DOHH2 (cell line): ENCODE measurements around the gene IL20.
A peak's percentile ranks its signal among the peaks of the same experiment; 100 is the strongest.

ENCODE experiments used
- EZH2phosphoT487 ChIP-seq: fragments of 200-600 bp; sonication (generic); IDR thresholded peaks from 2 replicates; pipeline ENCODE4 v1.6.1; 2017; ENCODE audit warnings: borderline replicate concordance, mild to moderate bottlenecking, antibody characterized with exemption, low read length, moderate library complexity, mixed read lengths
- TF ChIP-seq, protein P1 (sequence below): fragments of 200-600 bp; sonication (generic); IDR thresholded peaks from one replicate; pipeline ENCODE4 v1.5.1; 2014; ENCODE audit warnings: antibody characterized with exemption, mild to moderate bottlenecking, low read depth, low read length; ENCODE audit not compliant: poor library complexity, severe bottlenecking

GRCh38 chr1:206882555-206882954 lies 17.1 kb downstream of the IL20 start:
- TF ChIP-seq, protein P1, sequence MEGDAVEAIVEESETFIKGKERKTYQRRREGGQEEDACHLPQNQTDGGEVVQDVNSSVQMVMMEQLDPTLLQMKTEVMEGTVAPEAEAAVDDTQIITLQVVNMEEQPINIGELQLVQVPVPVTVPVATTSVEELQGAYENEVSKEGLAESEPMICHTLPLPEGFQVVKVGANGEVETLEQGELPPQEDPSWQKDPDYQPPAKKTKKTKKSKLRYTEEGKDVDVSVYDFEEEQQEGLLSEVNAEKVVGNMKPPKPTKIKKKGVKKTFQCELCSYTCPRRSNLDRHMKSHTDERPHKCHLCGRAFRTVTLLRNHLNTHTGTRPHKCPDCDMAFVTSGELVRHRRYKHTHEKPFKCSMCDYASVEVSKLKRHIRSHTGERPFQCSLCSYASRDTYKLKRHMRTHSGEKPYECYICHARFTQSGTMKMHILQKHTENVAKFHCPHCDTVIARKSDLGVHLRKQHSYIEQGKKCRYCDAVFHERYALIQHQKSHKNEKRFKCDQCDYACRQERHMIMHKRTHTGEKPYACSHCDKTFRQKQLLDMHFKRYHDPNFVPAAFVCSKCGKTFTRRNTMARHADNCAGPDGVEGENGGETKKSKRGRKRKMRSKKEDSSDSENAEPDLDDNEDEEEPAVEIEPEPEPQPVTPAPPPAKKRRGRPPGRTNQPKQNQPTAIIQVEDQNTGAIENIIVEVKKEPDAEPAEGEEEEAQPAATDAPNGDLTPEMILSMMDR, result peak; percentile 28
- no peak for TF ChIP-seq EZH2phosphoT487
